OCI-LY7 (cell line): Measurements from ENCODE around the gene FNDC3B.

Experiments used
- CTCF ChIP-seq: fragments of 200-600 bp; sonication (generic); conservative IDR thresholded peaks from 2 replicates; pipeline ENCODE4 v1.5.1; 2014; ENCODE audit warnings: mild to moderate bottlenecking, antibody characterized with exemption, low read length, moderate library complexity, mixed read lengths
- EZH2phosphoT487 ChIP-seq: fragments of 200-600 bp; sonication (generic); IDR thresholded peaks from 2 replicates; pipeline ENCODE4 v1.6.1; 2018; ENCODE audit warnings: low read depth, borderline replicate concordance, mild to moderate bottlenecking, mixed run types, antibody characterized with exemption, low read length, moderate library complexity, mixed read lengths

- no peak for TF ChIP-seq CTCF
- no peak for TF ChIP-seq EZH2phosphoT487
Observed at GRCh38 chr3:172272698-172273097, 233.3 kb downstream of the FNDC3B start.
